Astrocyte of the hippocampus (primary cell): ENCODE results near the gene ASPG.

Source experiments
- DNase-seq: peaks from one replicate; pipeline ENCODE4 v3.0.0; 2011; ENCODE audit warnings: low read depth, low spot score

ASPG gene

DNA sequence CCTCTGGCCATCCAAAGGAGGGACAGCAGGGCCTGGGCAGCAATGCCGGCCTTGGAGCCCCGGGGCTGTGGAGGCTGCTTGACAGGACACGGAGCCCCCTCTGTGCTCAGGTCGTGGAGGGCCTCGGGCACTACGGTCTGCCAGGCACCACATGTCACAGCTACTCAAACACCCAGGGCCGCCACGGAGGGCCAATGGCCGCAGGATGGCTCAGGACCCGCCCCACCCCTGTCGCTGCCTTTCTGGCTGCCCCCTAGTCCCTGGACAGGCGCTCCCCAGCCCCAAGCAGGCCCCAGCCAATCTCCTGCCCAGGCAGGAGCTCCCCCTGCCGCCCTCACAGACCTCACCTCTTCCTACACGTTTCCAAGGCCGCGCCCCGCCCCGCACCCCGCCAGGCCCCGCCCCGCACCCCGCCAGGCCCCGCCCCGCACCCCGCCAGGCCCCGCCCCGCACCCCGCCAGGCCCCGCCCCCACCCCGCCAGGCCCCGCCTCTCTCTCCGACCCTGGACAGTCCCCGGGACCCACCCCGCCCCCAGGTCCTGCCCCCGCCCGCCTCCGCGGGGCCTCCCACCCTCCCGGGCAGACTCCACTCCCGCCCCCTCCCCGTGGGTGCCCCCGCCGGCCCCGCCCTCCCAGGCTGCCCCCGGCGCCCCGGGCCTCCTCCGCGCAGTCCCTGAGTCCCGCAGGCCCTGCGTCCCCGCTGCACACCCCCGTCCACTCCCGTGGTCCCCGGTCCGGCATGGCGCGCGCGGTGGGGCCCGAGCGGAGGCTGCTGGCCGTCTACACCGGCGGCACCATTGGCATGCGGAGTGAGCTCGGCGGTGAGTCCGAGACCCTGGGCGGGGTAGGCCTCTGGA lies at the start of gene ASPG:
Gene ASPG (plus strand): TSS at position 669 of the 857 bp plus-strand sequence. CDS start 71 bp downstream, at position 740.
- no peak for DNase-seq

DNA sequence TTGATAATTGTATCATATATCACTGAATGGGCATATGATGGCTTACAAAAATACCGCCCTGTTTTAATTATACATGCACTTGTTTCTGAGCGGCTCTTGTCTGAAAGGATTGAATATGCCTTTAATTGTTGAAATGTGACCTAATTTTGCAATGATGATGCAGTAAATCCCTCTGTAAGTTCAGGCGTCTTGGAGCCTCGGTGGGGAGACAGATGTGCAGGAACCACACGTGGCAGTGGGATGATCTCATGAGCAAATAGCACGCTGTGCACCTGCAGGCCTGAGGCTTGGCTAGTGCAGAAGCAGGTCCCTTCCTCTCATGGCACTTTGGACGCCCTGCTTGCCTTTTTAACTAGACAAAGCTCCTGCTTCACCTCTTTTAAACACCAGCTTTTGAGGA lies 49.3 kb upstream of the ASPG start:
- no peak for DNase-seq

DNA sequence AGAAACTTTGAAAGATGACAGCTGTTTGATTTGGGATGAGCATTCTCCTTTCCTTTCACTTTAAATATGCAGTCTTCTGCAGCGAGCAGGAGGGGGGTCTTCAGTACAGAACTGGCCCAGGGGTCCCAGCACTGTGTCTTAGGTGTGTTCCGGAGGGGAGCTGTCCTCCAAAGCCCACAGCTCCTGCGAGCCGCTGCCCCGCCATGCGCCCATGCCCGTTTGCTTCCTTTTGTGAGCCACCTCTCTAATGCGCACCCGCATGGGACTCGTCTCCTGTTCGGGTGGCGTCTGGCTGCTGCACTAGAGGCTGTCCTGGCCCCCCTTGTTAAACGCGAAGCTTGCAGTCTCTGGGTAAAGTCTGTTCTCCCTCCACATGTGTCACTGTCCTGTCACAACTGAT lies 48.4 kb upstream of the ASPG start:
- DNase-seq, result no peak

DNA sequence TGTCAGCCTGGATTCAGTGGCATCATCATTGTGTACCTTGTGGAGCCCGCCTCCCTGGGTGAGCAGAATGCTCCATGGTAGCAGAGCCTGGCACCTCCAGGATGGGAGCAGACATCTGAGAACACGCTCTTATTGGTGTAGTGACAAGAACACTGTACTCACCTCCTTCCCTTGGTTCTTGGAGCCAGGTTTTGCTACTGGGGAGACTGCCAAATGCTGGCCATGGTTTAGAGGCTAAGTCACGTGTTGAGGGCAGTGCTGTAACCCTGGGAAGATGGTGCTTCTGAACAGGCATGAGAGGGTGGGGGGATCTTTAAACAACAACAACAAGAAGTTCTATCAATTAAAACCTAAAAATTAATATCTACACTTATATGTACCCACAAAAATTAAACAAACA lies 47.6 kb upstream of the ASPG start:
- DNase-seq, result no peak

DNA sequence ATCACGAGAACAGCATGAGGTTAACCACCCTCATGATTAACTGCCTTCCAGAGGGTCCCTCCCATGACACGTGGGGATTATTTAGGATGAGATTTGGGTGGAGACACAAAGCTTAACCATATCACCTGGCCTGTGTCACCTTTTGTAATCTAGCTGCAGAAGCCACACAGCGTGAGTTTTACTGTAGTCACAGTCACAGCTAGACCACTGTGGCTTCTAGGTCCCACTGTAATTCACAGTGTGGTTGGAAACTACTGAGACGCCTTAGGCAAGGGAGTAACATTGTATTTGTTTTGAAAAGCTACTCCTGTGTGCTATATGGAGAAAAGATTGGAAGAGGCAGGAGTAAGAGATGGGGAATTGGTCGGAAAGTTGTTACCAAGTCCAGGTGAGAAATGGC lies 46.3 kb upstream of the ASPG start:
- no peak for DNase-seq

DNA sequence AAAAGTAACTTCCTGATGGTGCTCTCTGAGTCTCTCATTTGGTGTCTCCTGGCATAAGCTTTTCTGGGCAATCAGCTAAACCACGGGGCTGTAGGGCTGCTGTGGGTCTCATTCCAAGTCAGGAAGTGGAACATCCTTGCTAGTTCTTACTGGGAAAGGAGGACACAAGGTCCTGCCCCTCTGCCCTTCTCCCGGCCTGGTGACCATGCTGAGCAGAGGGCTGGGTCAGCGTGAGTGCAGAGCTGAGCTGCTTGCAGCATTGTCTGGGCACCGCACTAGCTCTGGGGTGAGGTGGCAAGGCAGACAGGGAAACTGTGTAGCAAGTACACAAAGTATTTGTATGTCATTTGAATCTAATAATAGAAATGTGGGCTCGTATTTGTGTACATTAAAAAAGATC lies 45.0 kb upstream of the ASPG start:
- no peak for DNase-seq

DNA sequence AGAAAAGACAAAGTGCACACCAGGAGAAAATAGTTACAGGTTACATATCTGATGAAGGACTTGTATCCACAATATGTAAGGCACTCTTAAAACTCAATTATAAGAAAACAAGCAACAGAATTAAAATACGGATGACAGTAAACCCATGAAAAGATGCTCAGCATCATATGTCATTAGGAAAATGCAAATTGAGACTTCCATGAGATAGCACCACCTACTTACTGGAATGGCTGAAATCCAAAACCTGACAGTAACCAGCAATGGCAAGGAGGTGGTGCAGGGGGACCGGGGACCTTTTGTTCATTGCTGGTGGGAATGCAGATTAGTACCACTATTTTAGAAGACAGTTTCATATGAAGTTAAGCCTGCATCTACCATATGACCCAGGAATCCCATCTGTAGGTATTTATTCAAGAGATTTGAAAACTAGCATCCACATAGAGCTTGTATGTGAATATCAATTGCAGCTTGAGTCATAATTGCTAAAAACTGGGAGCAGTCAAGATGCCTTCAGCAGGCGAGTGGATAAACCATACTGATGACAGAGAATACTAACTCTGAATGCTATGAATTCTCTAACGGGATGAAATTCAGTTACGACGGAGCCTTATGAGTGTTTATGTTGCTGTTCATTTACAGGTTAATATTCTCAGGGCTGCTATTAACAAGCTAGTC lies 43.9 kb upstream of the ASPG start:
- DNase-seq, result no peak

DNA sequence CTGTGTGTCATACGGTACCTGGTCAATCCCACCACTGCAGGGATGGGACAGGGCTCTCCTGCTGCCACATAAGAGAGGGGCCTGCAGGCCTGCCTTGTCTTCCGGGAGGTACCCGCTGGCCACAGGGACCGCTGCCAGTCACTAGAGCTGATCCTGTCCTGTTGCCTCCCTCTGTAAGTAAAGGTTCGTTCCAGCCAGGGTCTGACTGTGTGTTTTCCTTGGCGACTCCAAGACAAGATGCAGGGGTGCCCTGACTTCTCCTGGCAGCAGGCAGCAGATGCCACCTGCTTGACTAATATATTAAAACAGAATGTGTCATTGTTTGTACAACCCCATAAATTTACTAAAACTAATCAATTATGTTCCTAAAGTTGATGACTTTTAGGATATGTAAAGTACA lies 41.5 kb upstream of the ASPG start:
- no peak for DNase-seq

DNA sequence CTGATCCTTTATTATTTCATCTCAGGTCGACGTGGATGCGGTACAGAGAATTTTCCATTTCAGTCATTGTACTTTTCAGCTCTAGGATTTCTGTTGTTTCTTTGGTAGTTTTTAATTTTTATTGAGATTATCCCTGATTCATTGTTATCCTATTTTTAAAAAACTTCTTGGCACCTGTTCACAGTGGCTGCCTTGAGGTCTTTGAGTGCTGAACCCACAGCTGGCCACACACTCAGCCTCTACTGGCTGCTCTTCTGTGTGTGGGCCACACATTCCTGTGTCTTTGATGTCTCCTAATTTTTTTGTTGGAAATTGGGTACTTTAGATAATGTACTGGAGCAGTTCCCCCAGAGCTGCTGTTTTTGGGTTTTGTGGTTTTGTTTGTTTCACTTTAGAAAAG lies 37.7 kb upstream of the ASPG start:
- DNase-seq, result no peak

DNA sequence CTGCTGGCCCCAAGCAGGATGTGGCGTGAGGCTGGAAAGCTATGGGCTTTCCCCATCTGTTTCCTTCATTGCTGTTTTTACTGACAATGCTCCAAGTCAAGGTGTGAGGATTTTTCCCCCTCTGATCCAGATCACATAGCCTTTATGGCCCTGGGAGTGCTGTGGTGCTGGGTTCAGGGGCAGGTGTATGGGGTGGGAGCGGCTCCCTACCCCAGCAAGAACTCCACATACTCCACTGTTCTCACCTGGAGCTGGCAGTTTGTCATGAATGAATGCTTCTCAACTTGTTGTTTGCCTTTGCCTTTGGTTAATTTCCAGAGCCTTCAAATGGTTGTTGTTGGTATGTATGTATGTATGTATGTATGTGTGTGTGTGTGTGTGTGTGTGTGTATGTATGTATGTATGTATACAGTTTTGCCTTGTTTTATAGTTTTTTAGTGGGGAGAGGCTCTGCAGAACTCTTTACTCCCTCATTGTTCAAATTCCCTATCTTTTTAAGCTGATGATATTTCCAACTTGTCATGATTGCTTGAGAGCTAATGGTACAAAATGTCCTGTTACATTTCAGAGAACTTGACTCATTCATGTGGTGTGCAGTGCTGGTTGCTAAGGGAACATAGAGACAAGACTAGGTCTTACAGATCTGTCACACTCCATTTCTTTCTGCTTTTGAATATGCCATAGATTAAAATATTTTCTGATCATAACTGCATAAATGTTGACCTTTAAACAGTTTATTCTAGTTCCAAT lies 36.6 kb upstream of the ASPG start:
- peak; percentile 45 for DNase-seq

DNA sequence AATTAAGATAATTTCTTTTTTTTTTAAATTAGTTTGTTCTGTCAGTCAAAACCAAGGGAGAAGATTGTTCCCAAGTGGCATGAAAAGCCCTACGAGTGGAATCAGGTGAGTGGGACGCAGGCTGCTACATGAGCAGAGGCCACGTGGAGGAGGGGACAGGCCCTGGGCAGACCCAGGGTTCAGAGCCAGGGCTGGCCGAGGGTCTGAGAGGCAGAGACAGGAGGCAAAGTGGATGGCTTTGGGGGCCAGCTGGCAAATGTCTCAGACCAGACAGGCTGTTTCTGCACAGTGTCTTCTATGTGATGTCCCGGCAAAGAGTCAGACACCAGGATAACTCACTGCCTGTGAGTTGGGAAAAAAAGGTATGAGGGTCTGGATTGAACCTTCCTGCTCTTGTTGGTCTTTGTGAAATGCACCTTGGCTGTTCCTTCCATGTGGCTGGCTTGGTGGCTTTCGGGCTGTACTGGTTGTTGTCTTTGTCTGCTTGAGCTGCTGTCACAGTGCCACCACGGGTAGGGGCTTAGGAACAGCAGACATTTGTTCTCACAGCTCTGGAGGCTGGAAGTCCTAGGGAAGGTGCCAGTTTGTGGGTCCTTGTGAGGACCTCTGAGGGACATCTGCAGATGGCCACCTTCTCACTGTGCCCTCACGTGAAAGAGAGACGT lies 35.8 kb upstream of the ASPG start:
- no peak for DNase-seq

DNA sequence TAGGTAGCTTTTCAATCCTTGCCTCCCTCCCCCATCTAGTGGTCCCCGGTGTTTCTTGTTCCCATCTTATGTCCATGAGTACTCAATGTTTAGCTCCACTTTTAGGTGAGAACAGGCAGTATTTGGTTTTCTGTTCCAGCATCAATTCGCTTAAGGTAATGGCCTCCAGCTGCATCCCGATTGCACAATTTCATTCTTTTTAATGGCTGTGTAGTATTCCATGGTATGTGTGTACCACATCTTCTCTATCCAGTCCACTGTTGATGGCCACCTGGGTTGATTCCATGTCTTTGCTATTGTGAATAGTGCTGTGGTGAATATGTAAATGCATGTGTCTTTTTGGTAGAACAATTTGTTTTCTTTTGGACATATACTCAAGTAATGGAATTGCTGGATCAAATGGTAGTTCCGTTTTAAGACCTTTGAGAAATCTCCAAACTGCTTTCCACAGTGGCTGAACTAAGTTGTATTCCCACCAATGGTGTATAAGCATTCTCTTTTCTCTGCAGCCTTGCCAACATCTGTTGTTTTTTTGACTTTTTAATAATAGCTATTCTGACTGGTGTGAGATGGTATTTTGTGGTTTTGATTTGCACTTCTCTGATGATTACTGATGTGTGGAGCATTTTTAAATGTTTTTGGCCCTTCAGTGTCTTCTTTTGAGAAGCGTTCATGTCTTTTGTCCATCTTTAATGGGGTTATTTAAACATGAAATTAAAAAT lies 34.2 kb upstream of the ASPG start:
- DNase-seq, result no peak

DNA sequence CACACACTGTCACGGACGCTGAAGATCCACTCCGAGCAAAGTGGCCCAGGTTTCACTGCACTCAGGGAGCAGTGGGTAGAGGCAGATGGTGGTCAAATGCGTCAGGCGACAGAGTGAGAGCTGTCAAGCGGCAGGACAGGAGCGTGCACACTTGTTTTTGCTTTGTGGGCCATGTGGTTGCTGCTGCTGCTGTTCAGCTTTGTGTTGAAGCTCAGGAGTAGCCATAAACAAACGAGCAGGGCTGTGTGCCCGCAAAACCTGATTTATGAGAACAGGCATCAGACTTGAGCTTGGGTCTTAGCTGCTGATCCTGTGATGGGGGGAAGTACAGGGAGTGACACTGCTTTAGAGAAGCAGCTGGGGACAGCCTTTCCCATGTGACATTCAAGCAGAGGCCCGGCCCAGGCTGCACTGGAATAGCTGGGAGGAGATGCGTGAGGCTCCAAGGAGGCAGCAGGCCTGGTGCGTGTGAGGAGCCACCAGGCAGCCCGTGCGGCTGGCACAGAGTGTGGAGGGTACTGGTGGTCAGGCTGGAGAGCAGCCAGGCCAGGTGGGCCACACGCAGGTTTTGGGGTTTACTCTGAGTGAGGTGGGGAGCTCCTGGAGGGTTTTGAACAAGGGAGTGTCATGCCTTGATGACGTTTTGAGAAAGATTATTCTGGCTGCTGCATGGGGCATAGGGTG lies 31.1 kb upstream of the ASPG start:
- DNase-seq, result no peak

DNA sequence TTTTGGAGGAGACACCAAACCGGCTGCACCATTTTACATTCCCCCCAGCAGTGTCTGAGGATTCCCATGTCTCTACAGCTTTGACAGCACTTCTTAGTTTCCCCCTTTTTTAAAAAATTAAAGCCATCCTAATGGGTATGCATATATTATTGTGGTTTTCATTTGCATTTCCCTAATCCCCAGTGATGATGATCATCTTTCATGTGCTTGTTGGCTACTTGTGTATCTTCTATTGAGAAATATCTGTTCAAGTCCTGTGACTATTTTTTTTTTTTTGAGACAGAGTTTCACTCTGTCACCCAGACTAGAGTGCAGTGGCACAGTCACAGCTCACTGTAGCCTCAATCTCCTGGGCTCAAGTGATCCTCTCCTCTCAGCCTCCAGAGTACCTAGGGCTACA lies 23.2 kb upstream of the ASPG start:
- DNase-seq, result no peak

DNA sequence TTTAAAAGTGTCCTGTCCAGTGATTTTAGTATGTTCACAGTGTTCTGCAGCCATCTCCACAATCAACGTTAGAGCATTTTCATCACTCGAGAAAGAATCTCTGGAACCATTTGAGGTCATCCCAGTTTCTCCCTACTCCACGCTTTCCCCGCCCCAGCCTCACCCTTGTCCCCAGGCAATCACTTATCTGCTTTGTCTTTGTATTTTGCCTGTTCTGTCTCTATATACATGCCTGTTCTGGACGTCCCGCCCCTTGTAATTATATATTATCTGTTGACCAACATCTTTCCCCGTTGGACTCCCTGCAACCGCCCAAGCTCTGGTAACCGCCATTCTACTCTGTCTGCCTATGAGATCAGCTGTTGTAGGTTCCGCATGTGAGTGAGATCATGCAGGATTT lies 21.5 kb upstream of the ASPG start:
- no peak for DNase-seq

DNA sequence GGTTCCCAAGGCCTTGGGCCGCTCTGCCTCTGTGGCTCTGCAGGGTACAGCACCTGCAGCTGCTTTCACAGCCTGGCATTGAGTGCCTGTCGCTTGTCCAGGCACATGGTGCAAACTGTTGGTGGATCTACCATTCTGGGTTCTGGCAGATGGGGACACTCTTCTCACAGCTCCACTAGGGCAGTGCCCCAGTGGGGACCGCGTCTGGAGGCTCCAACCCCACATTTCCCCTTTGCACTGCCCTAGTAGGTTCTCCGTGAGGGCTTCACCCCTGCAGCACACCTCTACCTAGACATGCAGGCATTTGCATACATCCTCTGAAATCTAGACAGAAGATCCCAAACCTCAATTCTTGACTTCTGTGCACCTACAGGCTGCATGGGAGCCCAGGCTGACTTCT lies 19.2 kb upstream of the ASPG start:
- no peak for DNase-seq

DNA sequence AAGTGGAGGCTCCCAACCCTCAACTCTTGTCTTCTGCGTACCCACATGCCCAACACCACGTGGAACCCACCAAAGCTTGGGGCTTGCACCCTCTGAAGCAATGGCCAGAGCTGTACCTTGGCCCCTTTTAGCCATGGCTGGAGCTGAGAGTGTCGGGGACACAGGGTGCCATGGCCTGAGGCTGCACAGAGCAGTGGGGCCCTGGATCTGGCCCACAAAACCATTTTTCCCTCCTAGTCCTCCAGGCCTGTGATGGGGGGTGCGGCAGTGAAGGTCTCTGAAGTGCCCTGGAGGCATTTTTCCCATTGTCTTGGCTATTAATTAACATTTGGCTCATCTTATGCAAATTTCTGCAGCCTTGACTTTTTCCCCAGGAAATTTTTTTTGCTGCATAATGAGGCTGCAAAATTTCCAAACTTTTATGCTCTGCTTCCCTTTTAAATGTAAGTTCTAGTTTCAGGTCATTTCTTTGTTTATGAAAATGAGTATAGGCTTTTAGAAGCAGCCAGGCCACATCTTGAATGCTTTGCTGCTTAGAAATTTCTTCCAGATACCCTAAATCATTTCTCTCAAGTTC lies 18.7 kb upstream of the ASPG start:
- no peak for DNase-seq

DNA sequence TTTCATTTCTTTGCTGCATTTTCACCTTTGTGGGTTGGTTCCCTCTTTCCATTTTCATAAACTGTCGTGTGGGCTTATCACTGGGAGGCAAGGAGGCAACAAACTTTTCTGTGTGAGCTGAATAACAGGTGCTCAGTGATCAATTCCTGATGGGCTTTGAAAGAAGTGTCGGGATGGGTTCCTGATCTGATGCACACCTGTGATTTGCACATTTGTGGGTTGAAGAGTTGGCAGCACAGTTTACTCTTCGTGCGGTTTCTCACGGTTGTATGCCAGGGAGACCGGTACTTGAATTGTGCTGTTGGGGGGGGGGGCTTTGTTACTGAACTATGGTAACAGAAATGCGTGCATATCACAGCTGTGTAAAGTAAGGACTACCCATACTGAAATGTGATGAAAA lies 16.0 kb upstream of the ASPG start:
- no peak for DNase-seq

DNA sequence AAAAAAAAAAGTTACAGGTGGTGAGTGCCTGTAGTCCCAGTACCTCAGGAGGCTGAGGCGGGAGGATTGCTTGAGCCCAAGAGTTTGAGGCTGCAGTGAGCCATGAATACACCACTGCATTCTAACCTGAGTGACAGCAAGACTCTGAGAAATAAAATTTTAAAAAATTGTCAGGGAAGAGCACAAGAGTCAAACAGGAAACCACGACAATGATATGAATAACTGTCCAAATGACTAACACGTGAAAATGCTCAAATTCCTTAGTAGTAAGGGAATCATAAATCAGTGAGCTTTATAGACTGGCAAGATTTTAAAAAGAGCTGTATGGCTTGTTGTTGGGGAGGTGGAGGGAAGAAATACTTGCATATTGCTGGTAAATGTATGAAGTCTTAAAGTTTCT lies 12.9 kb upstream of the ASPG start:
- DNase-seq, result no peak

DNA sequence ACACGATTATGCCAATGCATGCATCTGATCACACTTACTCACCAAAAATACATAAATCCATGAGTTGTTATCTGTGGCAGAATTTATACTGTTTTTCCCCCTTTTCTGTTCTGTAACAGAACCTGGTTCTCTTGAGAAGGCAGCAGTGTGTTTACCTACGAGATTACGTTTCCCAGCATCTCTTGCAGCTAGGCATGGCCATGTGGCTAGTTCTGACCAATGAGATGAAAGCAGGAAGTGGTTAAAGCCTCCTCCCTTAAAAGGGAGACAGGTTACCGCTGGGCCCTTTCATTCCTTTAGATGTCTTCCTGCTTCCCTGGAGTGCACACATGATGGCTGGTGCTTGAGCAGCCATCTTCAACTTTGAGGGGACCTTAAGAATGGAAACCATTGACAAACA lies 11.7 kb upstream of the ASPG start:
- DNase-seq, result no peak
